Esophagus muscularis mucosa (tissue), 3 donors: ENCODE measurements around the gene LEP.

Experiments used
- POLR2A ChIP-seq: fragments of 450-650 bp; IDR thresholded peaks from one replicate; pipeline ENCODE4 v1.6.1; 2017; ENCODE audit warnings: antibody characterized with exemption, moderate library complexity, mild to moderate bottlenecking, low read depth
- TF ChIP-seq, protein P1 (sequence below), 3 experiments: fragments of 200-600 bp in 2 of 3; fragments of 450-650 bp in 1 of 3; sonication (generic) in 2 of 3; IDR thresholded peaks; one replicate each; pipeline ENCODE4 v1.5.1; 2017 to 2019; ENCODE audit warnings: antibody characterized with exemption in 3 of 3, mild to moderate bottlenecking in 2 of 3, moderate library complexity in 1 of 3

DNA sequence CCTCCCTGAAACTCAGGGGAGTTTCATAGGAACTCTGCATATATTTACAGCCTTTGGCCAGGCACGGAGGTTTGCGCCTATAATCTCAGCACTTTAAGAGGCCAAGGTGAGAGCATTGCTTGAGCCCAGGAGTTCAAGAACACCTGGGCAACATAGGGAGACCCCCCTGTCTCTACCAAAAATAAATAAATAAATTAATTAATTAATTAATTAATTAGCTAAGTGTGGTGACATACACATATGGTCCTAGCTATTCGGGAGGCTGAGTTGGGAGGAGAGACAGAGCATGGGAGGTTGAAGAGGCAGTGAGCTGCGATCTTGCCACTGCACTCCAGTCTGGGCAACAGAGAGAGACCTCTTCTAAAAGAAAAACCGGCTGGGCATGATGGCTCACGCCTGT is 9.4 kb upstream of the LEP start:
- TF ChIP-seq, protein P1, sequence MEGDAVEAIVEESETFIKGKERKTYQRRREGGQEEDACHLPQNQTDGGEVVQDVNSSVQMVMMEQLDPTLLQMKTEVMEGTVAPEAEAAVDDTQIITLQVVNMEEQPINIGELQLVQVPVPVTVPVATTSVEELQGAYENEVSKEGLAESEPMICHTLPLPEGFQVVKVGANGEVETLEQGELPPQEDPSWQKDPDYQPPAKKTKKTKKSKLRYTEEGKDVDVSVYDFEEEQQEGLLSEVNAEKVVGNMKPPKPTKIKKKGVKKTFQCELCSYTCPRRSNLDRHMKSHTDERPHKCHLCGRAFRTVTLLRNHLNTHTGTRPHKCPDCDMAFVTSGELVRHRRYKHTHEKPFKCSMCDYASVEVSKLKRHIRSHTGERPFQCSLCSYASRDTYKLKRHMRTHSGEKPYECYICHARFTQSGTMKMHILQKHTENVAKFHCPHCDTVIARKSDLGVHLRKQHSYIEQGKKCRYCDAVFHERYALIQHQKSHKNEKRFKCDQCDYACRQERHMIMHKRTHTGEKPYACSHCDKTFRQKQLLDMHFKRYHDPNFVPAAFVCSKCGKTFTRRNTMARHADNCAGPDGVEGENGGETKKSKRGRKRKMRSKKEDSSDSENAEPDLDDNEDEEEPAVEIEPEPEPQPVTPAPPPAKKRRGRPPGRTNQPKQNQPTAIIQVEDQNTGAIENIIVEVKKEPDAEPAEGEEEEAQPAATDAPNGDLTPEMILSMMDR (IDR thresholded peaks at IDR 0.05): no peak
- no peak for TF ChIP-seq POLR2A
